T-cell (primary cell): ENCODE data around the gene EPS8L1. TPM values are rescaled to one million over a fixed set of nuclear protein-coding genes. Genes with fewer than 3 reads are reported as not detected.

ENCODE experiments used
- ATAC-seq, 4 experiments: fragments of 200-7000 bp in 3 of 4; fragments of 150-1000 bp in 1 of 4; cut with Tn5 transposase; replicated peaks in 1 of 4; 1 replicate in 3 of 4; 2 replicates in 1 of 4; pipeline ENCODE4 v1.10.0; 2021; ENCODE audit warnings: moderate library complexity in 3 of 4, mild to moderate bottlenecking in 2 of 4, moderate number of reproducible peaks in 1 of 4
- CTCF ChIA-PET, 2 donors: fragments of 300-600 bp; sonication (Branson Sonifier 250); formaldehyde crosslinking; loops; one replicate each; lab custom pipeline; 2022; ENCODE audit warnings: antibody characterized with exemption in 2 of 2; lab: Charles Lee
- POLR2A ChIA-PET, 2 donors: fragments of 300-600 bp; sonication (Branson Sonifier 250); formaldehyde crosslinking; loops; one replicate each; lab custom pipeline; 2022; ENCODE audit warnings: antibody characterized with exemption in 2 of 2; lab: Charles Lee
- DNase-seq, 35 experiments: peaks; one replicate each; pipeline versions ENCODE4 v3.0.0 to v3.0.0-alpha.2; 2013 to 2023
- H3K27ac ChIP-seq: one replicate; pipeline ENCODE4 v1.5.1; 2013; ENCODE audit warnings: low read length
- H3K27me3 ChIP-seq, 2 experiments: replicated peaks in 1 of 2; 1 replicate in 1 of 2; 2 replicates in 1 of 2; pipeline versions ENCODE4 v1.6.1 to v1.7.0; 2013; ENCODE audit warnings: low read length in 1 of 2, mixed read lengths in 1 of 2; ENCODE audit not compliant: control insufficient read depth in 2 of 2, insufficient read depth in 2 of 2; ENCODE audit errors: extremely low read depth in 1 of 2
- H3K36me3 ChIP-seq, 2 donors: 1 replicate in 1 of 2; 2 replicates in 1 of 2; pipeline versions ENCODE4 v1.6.1 to v1.7.0; 2013; ENCODE audit warnings: low read length in 1 of 2; ENCODE audit not compliant: control insufficient read depth in 2 of 2, insufficient read depth in 1 of 2; ENCODE audit errors: extremely low read depth in 1 of 2
- H3K4me1 ChIP-seq, 2 experiments: 1 replicate in 1 of 2; 2 replicates in 1 of 2; pipeline versions ENCODE4 v1.6.1 to v1.7.0; 2013; ENCODE audit warnings: low read length in 2 of 2, mixed read lengths in 1 of 2; ENCODE audit not compliant: insufficient read depth in 2 of 2, control insufficient read depth in 1 of 2; ENCODE audit errors: extremely low read depth in 1 of 2
- H3K4me3 ChIP-seq, 2 donors: 1 replicate in 1 of 2; 2 replicates in 1 of 2; pipeline versions ENCODE4 v1.5.1 to v1.7.0; 2013; ENCODE audit warnings: mild to moderate bottlenecking in 2 of 2, low read length in 1 of 2, moderate library complexity in 1 of 2; ENCODE audit not compliant: control insufficient read depth in 1 of 2; ENCODE audit errors: extremely low read depth in 1 of 2
- H3K9me3 ChIP-seq: 2 replicates; pipeline ENCODE4 v1.7.0; 2013
- H3K27ac Mint-ChIP-seq, 2 donors: one replicate each; pipeline ENCODE4 v1.8.0; 2020 to 2021; ENCODE audit warnings: mild to moderate bottlenecking in 2 of 2, mixed read lengths in 2 of 2
- H3K27me3 Mint-ChIP-seq, 2 donors: one replicate each; pipeline ENCODE4 v1.8.0; 2021 to 2022; ENCODE audit warnings: mixed read lengths in 2 of 2
- H3K36me3 Mint-ChIP-seq: one replicate; pipeline ENCODE4 v1.8.0; 2021; ENCODE audit warnings: mixed read lengths
- H3K4me1 Mint-ChIP-seq, 3 donors: one replicate each; pipeline ENCODE4 v1.8.0; 2020 to 2022; ENCODE audit warnings: mixed read lengths in 3 of 3, mild to moderate bottlenecking in 1 of 3
- H3K4me3 Mint-ChIP-seq, 3 donors: one replicate each; pipeline ENCODE4 v1.8.0; 2020 to 2022; ENCODE audit warnings: mild to moderate bottlenecking in 3 of 3, mixed read lengths in 3 of 3, moderate library complexity in 3 of 3
- H3K9me3 Mint-ChIP-seq, 3 donors: one replicate each; pipeline ENCODE4 v1.8.0; 2020 to 2022; ENCODE audit warnings: mixed read lengths in 3 of 3
- whole genome bisulfite sequencing: methylation state at CpG from one replicate; pipeline ENCODE4 v1.1.5; 2013; ENCODE audit warnings: missing lambda C conversion rate; ENCODE audit not compliant: insufficient coverage; 5-methylcytosine and 5-hydroxymethylcytosine counted together
- total RNA-seq, 35 experiments: library from RNA in 6 of 35; stranded (reverse) in 6 of 35; fragments of 120-200 nt in 1 of 35; gene quantifications; one replicate each; pipeline versions ENCODE4 v1.2.1 to v1.2.4 and lab custom pipeline; 2013 to 2026

EPS8L1 gene
- total RNA-seq, 5 donors from 2014 or later (not counting 1 experiment from before 2014, with no cell fraction given), result 1.1 to 3.5 (median 2.0) TPM

DNA sequence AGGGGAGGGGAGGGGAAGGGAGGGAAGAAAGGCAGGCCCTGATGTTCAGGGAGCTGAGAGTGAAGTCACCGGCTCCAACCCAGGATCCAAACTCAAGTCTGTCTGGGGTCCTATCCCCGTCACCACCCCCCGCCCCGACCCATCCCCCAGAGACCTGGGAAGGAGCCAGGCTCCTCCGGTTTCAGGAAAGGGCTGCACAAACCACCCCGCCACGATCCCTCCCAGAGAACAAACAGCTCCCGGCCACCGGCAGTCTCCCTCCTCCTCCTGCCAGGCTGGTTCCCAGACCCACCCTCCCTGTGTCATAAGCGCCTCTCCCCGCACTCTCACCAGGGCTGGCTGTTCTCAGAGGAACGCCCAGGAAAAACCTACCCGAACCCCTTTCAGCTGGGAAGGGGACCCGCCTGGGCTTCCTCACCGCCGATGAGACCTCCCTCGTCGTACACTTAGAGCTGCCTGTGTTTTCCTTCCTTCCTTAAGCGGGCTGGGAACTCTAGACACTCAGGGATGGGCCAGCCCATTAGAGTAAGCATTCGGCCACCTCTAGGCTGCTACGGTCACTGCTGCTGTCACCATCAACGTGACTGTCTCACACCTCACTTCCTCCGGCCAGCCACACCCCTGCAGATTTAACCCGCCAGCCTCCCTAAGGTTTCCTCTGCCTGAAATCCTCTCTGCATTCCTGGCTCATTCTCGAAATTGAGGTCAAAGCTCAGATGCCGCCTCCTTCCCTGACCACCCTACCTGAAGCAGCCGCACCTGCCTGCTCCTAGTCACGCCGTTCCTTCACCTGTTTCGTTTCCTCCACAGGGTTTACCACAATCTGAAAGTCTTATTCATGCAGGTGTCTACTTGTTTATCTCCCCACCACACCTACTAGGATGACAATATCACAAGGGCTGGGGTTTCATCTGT, 6.5 kb upstream of the EPS8L1 start:
- H3K4me3 ChIP-seq, result no peak overlapping the region

DNA sequence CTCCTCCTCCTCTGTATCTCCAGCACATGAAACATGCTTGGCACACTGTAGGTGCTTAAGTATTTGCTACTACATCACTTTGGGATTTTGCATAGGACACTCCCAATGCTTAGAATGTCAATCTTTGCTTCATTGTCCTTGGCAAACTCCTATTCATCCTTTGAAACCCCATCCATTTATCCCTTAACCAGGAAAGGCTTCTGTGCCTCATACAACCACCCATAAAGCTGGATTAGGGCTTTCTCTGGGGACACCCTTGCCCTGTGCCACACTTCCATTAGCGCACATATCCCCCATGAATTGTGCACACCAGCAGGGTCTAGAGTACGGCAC, 5.8 kb upstream of the EPS8L1 start:
- H3K27me3 ChIP-seq, result peaks cover 8 to 80% of the 10 kb centered on the region in 2 experiments

More for the DNA sequence above, 6.5 kb upstream of the EPS8L1 start:
- peaks cover 0 to 9% of the 10 kb centered on the region in 2 experiments for H3K4me1 ChIP-seq
- ATAC-seq (peak in 2 of 4 experiments; percentile 28 to 63), DNase-seq (no peak)
- H3K36me3 ChIP-seq, result no peaks in the 10 kb centered on the region
- CTCF ChIA-PET, result no interaction called here
- POLR2A ChIA-PET, result no interaction called here
- no peaks in the 10 kb centered on the region for H3K9me3 ChIP-seq
- peak overlapping the region in 1 of 2 donors; percentile 16 for H3K27ac Mint-ChIP-seq
- H3K9me3 Mint-ChIP-seq, result peaks cover 2 to 4% (median 3%) of the 10 kb centered on the region in 3 donors
- H3K27ac ChIP-seq, result no peak overlapping the region
- peaks cover 8 to 79% of the 10 kb centered on the region in 2 experiments for H3K27me3 ChIP-seq
- WGBS, result 1% methylated on average over 25 of the region's 30 CpGs
- H3K4me1 Mint-ChIP-seq, result peaks cover 9 to 10% (median 10%) of the 10 kb centered on the region in 3 donors
- peak overlapping the region; percentile 28 to 41 (median 39) for H3K4me3 Mint-ChIP-seq
- H3K27me3 Mint-ChIP-seq, result peaks cover 47 to 72% of the 10 kb centered on the region in 2 donors
- no peaks in the 10 kb centered on the region for H3K36me3 Mint-ChIP-seq

GRCh38 chr19:55070466-55071128, 5.1 kb upstream of the EPS8L1 start:
- Histone ChIP-seq H3K4me3 (no peak overlapping the region), H3K4me1 (peaks cover 0 to 9% of the 10 kb centered on the region in 2 experiments), H3K36me3 (no peaks in the 10 kb centered on the region), H3K9me3 (no peaks in the 10 kb centered on the region), H3K27me3 (peaks cover 8 to 78% of the 10 kb centered on the region in 2 experiments), H3K27ac (no peak overlapping the region)
- Mint-ChIP-seq H3K4me3 (no peak overlapping the region), H3K4me1 (peaks cover 9 to 10% (median 10%) of the 10 kb centered on the region in 3 donors), H3K9me3 (peaks cover 2 to 4% (median 3%) of the 10 kb centered on the region in 3 donors), H3K36me3 (no peaks in the 10 kb centered on the region), H3K27me3 (peaks cover 50 to 80% of the 10 kb centered on the region in 2 donors), H3K27ac (no peak overlapping the region)
- ChIA-PET CTCF (interaction anchor here in 1 of 2 donors (0.6 kb wide), 1 partner anchor 938 kb away, joined by 4 read pairs; no protein-coding TSS in a partner anchor), POLR2A (no interaction called here)
- no peak for DNase-seq
- WGBS, result 81% methylated on average over 6 of the region's 10 CpGs
- no peak for ATAC-seq

More for the DNA sequence above, 5.8 kb upstream of the EPS8L1 start:
- Mint-ChIP-seq H3K4me3 (peak overlapping the region in 1 of 3 donors; percentile 41), H3K4me1 (peaks cover 9 to 10% (median 10%) of the 10 kb centered on the region in 3 donors), H3K27ac (peak overlapping the region in 1 of 2 donors; percentile 16), H3K9me3 (peaks cover 2 to 4% (median 3%) of the 10 kb centered on the region in 3 donors), H3K36me3 (no peaks in the 10 kb centered on the region), H3K27me3 (peaks cover 47 to 73% of the 10 kb centered on the region in 2 donors)
- Histone ChIP-seq H3K4me3 (no peak overlapping the region), H3K9me3 (no peaks in the 10 kb centered on the region), H3K4me1 (peaks cover 0 to 9% of the 10 kb centered on the region in 2 experiments), H3K36me3 (no peaks in the 10 kb centered on the region), H3K27ac (no peak overlapping the region)
- DNase-seq (no peak), ATAC-seq (no peak)
- POLR2A ChIA-PET, result no interaction called here
- WGBS, result no CpG with 5 or more reads among the region's 2 CpGs
- CTCF ChIA-PET, result no interaction called here

DNA sequence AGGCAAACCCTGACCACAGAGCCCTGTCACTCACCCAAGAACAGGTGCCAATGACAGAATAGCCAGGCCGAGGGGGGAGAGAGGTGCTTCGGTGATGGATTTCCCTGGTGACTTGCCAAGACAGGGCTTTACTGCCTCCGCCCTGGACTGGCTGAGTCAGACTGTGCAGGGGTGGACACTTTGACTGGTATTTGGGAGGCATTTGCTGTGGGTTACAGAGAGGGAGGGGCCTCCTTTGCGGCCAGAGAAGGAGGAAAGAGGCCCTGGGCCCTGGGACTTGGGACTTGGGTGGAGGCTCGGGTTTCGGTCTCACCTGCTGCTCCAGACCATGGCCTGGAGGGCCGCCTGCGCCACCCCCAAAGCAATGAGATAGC, 4.6 kb upstream of the EPS8L1 start:
- H3K9me3 ChIP-seq, result no peaks in the 10 kb centered on the region
- H3K36me3 ChIP-seq, result no peaks in the 10 kb centered on the region
- no peak for DNase-seq
- Mint-ChIP-seq H3K4me3 (no peak overlapping the region), H3K4me1 (peaks cover 9 to 10% (median 10%) of the 10 kb centered on the region in 3 donors), H3K27ac (no peak overlapping the region), H3K9me3 (peaks cover 2 to 4% (median 3%) of the 10 kb centered on the region in 3 donors), H3K36me3 (no peaks in the 10 kb centered on the region), H3K27me3 (peaks cover 50 to 76% of the 10 kb centered on the region in 2 donors)
- H3K4me1 ChIP-seq, result peaks cover 0 to 9% of the 10 kb centered on the region in 2 experiments
- POLR2A ChIA-PET, result no interaction called here
- peak in 1 of 4 experiments; percentile 52 for ATAC-seq
- WGBS, result 88% methylated on average over 2 of the region's 8 CpGs
- peaks cover 8 to 79% of the 10 kb centered on the region in 2 experiments for H3K27me3 ChIP-seq
- no peak overlapping the region for H3K4me3 ChIP-seq
- H3K27ac ChIP-seq, result no peak overlapping the region
- CTCF ChIA-PET, result no interaction called here

DNA sequence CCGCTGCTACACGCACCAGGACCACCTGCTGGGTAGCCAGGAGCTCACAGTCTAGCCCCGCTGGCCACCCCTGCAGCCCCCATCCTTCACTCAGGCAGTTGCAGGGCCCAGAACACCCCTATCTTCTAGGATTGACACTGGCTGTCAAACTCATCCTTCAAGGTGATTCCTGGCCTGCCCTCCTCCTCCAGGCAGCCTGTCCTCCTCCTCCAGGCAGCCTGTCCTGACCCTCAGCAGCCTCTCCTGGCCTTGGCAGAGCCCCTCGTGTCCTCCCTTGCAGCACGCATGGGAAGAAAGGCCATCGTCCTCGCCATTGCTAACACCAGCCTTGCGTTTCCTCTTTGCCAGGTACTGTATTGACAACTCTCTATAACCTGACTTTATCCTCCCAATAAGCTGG, 3.8 kb upstream of the EPS8L1 start:
- CTCF ChIA-PET, result no interaction called here
- H3K36me3 Mint-ChIP-seq, result no peaks in the 10 kb centered on the region
- H3K4me1 Mint-ChIP-seq, result peaks cover 9 to 10% (median 10%) of the 10 kb centered on the region in 3 donors
- POLR2A ChIA-PET, result no interaction called here
- Histone ChIP-seq H3K4me3 (no peak overlapping the region), H3K27ac (no peak overlapping the region), H3K27me3 (peaks cover 8 to 78% of the 10 kb centered on the region in 2 experiments), H3K36me3 (no peaks in the 10 kb centered on the region), H3K4me1 (peaks cover 0 to 9% of the 10 kb centered on the region in 2 experiments), H3K9me3 (no peaks in the 10 kb centered on the region)
- 80% methylated on average over 1 of the region's 8 CpGs for WGBS
- no peak for ATAC-seq
- H3K27me3 Mint-ChIP-seq, result peaks cover 47 to 73% of the 10 kb centered on the region in 2 donors
- no peak overlapping the region for H3K4me3 Mint-ChIP-seq
- DNase-seq, result no peak
- no peak overlapping the region for H3K27ac Mint-ChIP-seq
- H3K9me3 Mint-ChIP-seq, result peaks cover 2 to 4% (median 3%) of the 10 kb centered on the region in 3 donors

DNA sequence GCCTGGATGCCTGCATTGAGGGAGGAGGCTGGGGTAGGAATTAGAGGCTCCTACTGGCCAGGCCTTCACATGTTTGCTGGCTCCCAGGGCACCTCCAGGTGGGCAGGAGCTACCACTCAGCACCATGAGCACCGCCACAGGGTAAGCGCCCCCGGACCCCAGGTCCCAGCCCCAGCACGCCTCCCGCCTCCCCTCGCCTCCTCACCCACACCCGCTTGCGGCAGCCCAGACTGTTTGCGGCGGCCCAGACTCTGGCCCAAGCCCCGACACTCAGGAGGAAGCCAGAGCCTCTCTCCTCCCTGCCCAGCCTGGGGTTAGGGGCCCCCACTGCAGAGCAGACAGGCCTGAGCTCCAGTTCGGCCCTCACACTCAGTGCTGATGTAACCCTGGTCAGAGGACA, 652 bp downstream of the EPS8L1 start:
- peaks cover 12 to 18% (median 14%) of the 10 kb centered on the region in 3 donors for H3K4me1 Mint-ChIP-seq
- Histone ChIP-seq H3K4me1 (peaks cover 4 to 18% of the 10 kb centered on the region in 2 experiments), H3K27me3 (peaks cover 2 to 72% of the 10 kb centered on the region in 2 experiments), H3K36me3 (no peaks in the 10 kb centered on the region), H3K4me3 (no peak overlapping the region), H3K27ac (no peak overlapping the region), H3K9me3 (no peaks in the 10 kb centered on the region)
- H3K36me3 Mint-ChIP-seq, result no peaks in the 10 kb centered on the region
- peaks cover 35 to 54% of the 10 kb centered on the region in 2 donors for H3K27me3 Mint-ChIP-seq
- DNase-seq (no peak), ATAC-seq (no peak)
- no peak overlapping the region for H3K4me3 Mint-ChIP-seq
- peaks cover 2 to 4% (median 3%) of the 10 kb centered on the region in 3 donors for H3K9me3 Mint-ChIP-seq
- POLR2A ChIA-PET, result no interaction called here
- 95% methylated on average over 8 of the region's 12 CpGs for WGBS
- no peak overlapping the region for H3K27ac Mint-ChIP-seq
- CTCF ChIA-PET, result no interaction called here
